H1 (cell line): ENCODE results near the gene PATJ. TPM values are rescaled to one million over a fixed set of nuclear protein-coding genes. Genes with fewer than 3 reads are reported as not detected.

Experiments used
- CTCF ChIA-PET: fragments of 300-600 bp; sonication (Branson Sonifier 250); formaldehyde crosslinking; loops from one replicate; lab custom pipeline; 2021; ENCODE audit not compliant: partially characterized antibody; lab: Charles Lee
- POLR2A ChIA-PET: fragments of 300-600 bp; sonication (Branson Sonifier 250); formaldehyde crosslinking; loops from one replicate; lab custom pipeline; 2021; ENCODE audit warnings: inconsistent platforms; ENCODE audit not compliant: partially characterized antibody; lab: Charles Lee
- DNase-seq, 2 experiments: peaks; one replicate each; pipeline versions ENCODE4 v3.0.0 to v3.0.0-alpha.2; 2010 to 2022; ENCODE audit warnings: low spot score in 2 of 2, low read depth in 1 of 2, mixed read lengths in 1 of 2
- FAIRE-seq: peaks from 2 replicates; lab custom pipeline; 2011; peaks lifted over from hg19 to GRCh38; lab: Jason Lieb, UNC
- H2AFZ ChIP-seq: 2 replicates; pipeline ENCODE4 v1.8.1; 2012; ENCODE audit warnings: low read length, inconsistent platforms
- H2AK5ac ChIP-seq: 2 replicates; pipeline ENCODE4 v1.6.1; 2013; ENCODE audit warnings: low read depth, low read length
- H2BK120ac ChIP-seq: replicated peaks from 2 replicates; pipeline ENCODE3; 2013; ENCODE audit warnings: low read depth, low read length, inconsistent platforms
- H2BK12ac ChIP-seq: 2 replicates; pipeline ENCODE4 v1.6.1; 2013; ENCODE audit warnings: low read depth, low read length
- H2BK15ac ChIP-seq: 2 replicates; pipeline ENCODE4 v1.6.1; 2013; ENCODE audit warnings: low read length
- H2BK20ac ChIP-seq: 2 replicates; pipeline ENCODE4 v1.6.1; 2013; ENCODE audit warnings: low read length
- H2BK5ac ChIP-seq: 2 replicates; pipeline ENCODE4 v1.6.1; 2013; ENCODE audit warnings: low read depth, low read length
- H3K14ac ChIP-seq: 2 replicates; pipeline ENCODE4 v1.6.1; 2013; ENCODE audit warnings: inconsistent platforms; ENCODE audit not compliant: insufficient read length
- H3K18ac ChIP-seq: 2 replicates; pipeline ENCODE4 v1.6.1; 2013; ENCODE audit warnings: low read length; ENCODE audit errors: extremely low read depth
- H3K23ac ChIP-seq: 2 replicates; pipeline ENCODE4 v1.6.1; 2013; ENCODE audit warnings: inconsistent platforms; ENCODE audit not compliant: insufficient read length
- H3K23me2 ChIP-seq: 2 replicates; pipeline ENCODE4 v1.6.1; 2013; ENCODE audit warnings: low read depth, low read length
- H3K27ac ChIP-seq: 2 replicates; pipeline ENCODE4 v1.6.1; 2011; ENCODE audit warnings: low read depth, low read length, inconsistent platforms
- H3K27me3 ChIP-seq, 4 experiments: replicated peaks in 1 of 4; 1 replicate in 1 of 4; 2 replicates in 3 of 4; pipeline versions ENCODE4 v1.6.1 to v1.8.1; 2011 to 2013; ENCODE audit warnings: low read length in 3 of 4, mild to moderate bottlenecking in 3 of 4, inconsistent platforms in 2 of 4, mixed read lengths in 2 of 4, moderate library complexity in 1 of 4; ENCODE audit not compliant: control insufficient read depth in 3 of 4, insufficient read depth in 3 of 4; ENCODE audit errors: extremely low read depth in 1 of 4
- H3K36me3 ChIP-seq, 4 experiments: 2 replicates each; pipeline versions ENCODE4 v1.6.1 to v1.8.1; 2011 to 2013; ENCODE audit warnings: mild to moderate bottlenecking in 4 of 4, low read length in 3 of 4, moderate library complexity in 2 of 4, control low read depth in 1 of 4, inconsistent platforms in 1 of 4; ENCODE audit not compliant: insufficient read depth in 4 of 4, control insufficient read depth in 2 of 4
- H3K4ac ChIP-seq: replicated peaks from 2 replicates; pipeline ENCODE3; 2013; ENCODE audit warnings: low read length, low read depth, mixed read lengths, inconsistent platforms; ENCODE audit not compliant: insufficient read length
- H3K4me1 ChIP-seq, 4 experiments: replicated peaks in 1 of 4; 1 replicate in 1 of 4; 2 replicates in 3 of 4; pipeline versions ENCODE4 v1.6.1 to v1.8.1; 2011 to 2013; ENCODE audit warnings: low read length in 3 of 4, inconsistent platforms in 2 of 4, mixed read lengths in 1 of 4; ENCODE audit not compliant: insufficient read depth in 4 of 4, control insufficient read depth in 3 of 4
- H3K4me2 ChIP-seq, 2 experiments: 2 replicates each; pipeline versions ENCODE4 v1.6.1 to v1.8.1; 2011 to 2013; ENCODE audit warnings: low read depth in 2 of 2, low read length in 2 of 2, control low read depth in 1 of 2, inconsistent platforms in 1 of 2, mild to moderate bottlenecking in 1 of 2; ENCODE audit not compliant: insufficient read depth in 1 of 2
- H3K4me3 ChIP-seq, 4 experiments: fragments of 200-600, 300-600 bp in 1 of 4; sonication (generic), shearing (Covaris generic), sonication (Bioruptor Twin) in 1 of 4; 2 replicates each; pipeline versions ENCODE4 v1.5.1 to v1.8.1; 2011 to 2016; ENCODE audit warnings: low read length in 4 of 4, low read depth in 3 of 4, control low read depth in 2 of 4, inconsistent platforms in 2 of 4, mild to moderate bottlenecking in 2 of 4, mixed read lengths in 1 of 4, moderate library complexity in 1 of 4; ENCODE audit not compliant: insufficient read depth in 2 of 4; ENCODE audit errors: extremely low read depth in 1 of 4
- H3K56ac ChIP-seq: replicated peaks from 2 replicates; pipeline ENCODE3; 2013; ENCODE audit warnings: low read depth, mild to moderate bottlenecking, mixed read lengths, low read length, inconsistent platforms; ENCODE audit not compliant: insufficient read length
- H3K79me1 ChIP-seq: 2 replicates; pipeline ENCODE4 v1.6.1; 2013; ENCODE audit warnings: low read depth, low read length, control low read depth
- H3K79me2 ChIP-seq, 2 experiments: 2 replicates each; pipeline versions ENCODE4 v1.6.1 to v1.8.1; 2012 to 2013; ENCODE audit warnings: low read length in 2 of 2, mild to moderate bottlenecking in 2 of 2, inconsistent platforms in 1 of 2; ENCODE audit not compliant: insufficient read depth in 2 of 2, control insufficient read depth in 1 of 2
- H3K9ac ChIP-seq, 4 experiments: replicated peaks in 1 of 4; 1 replicate in 1 of 4; 2 replicates in 3 of 4; pipeline versions ENCODE4 v1.6.1 to v1.8.1; 2011 to 2013; ENCODE audit warnings: low read depth in 3 of 4, low read length in 3 of 4, control low read depth in 2 of 4, mild to moderate bottlenecking in 2 of 4, moderate library complexity in 2 of 4, inconsistent platforms in 1 of 4; ENCODE audit errors: extremely low read depth in 1 of 4
- H3K9me3 ChIP-seq, 2 experiments: 2 replicates each; pipeline versions ENCODE4 v1.6.1 to v1.8.1; 2012 to 2013; ENCODE audit warnings: mild to moderate bottlenecking in 2 of 2, moderate library complexity in 2 of 2, control low read depth in 1 of 2, inconsistent platforms in 1 of 2, low read depth in 1 of 2, low read length in 1 of 2, mixed read lengths in 1 of 2; ENCODE audit not compliant: insufficient read depth in 2 of 2
- H4K20me1 ChIP-seq, 2 experiments: replicated peaks in 1 of 2; 2 replicates each; pipeline versions ENCODE3 to v1.8.1; 2011 to 2013; ENCODE audit warnings: inconsistent platforms in 2 of 2, low read length in 2 of 2, mild to moderate bottlenecking in 1 of 2; ENCODE audit not compliant: insufficient read depth in 2 of 2, control insufficient read depth in 1 of 2
- H4K5ac ChIP-seq: 2 replicates; pipeline ENCODE4 v1.6.1; 2013; ENCODE audit warnings: low read length, low read depth, mixed read lengths, inconsistent platforms; ENCODE audit not compliant: insufficient read length
- H4K8ac ChIP-seq: 2 replicates; pipeline ENCODE4 v1.8.0; 2013; ENCODE audit warnings: mild to moderate bottlenecking, moderate library complexity, low read length, inconsistent platforms; ENCODE audit not compliant: insufficient read depth; ENCODE audit errors: extremely low read depth
- H4K91ac ChIP-seq: replicated peaks from 2 replicates; pipeline ENCODE3; 2013; ENCODE audit warnings: low read length, mixed read lengths, inconsistent platforms; ENCODE audit not compliant: insufficient read length
- CREB1 ChIP-seq: IDR thresholded peaks from 2 replicates; pipeline ENCODE4 v1.6.1; 2012; ENCODE audit warnings: inconsistent platforms
- CTBP2 ChIP-seq: IDR thresholded peaks from 2 replicates; pipeline ENCODE4 v1.7.0; 2011; ENCODE audit warnings: borderline replicate concordance, mild to moderate bottlenecking, moderate library complexity, mixed read lengths, low read length; ENCODE audit not compliant: insufficient read depth, insufficient read length
- CTCF ChIP-seq, 3 experiments: IDR thresholded peaks; 1 replicate in 2 of 3; 2 replicates in 1 of 3; pipeline versions ENCODE4 v1.5.1 to v1.6.1; 2011; ENCODE audit warnings: low read length in 3 of 3, mild to moderate bottlenecking in 3 of 3, inconsistent platforms in 2 of 3, low read depth in 1 of 3, moderate library complexity in 1 of 3; ENCODE audit not compliant: insufficient read depth in 1 of 3; ENCODE audit errors: control extremely low read depth in 1 of 3
- EGR1 ChIP-seq: IDR thresholded peaks from 2 replicates; pipeline ENCODE4 v1.6.1; 2011; ENCODE audit warnings: low read depth, low read length, borderline replicate concordance
- JUND ChIP-seq: IDR thresholded peaks from 2 replicates; pipeline ENCODE4 v1.6.1; 2011; ENCODE audit warnings: mild to moderate bottlenecking, improper control_type of control experiment, low read length
- KDM1A ChIP-seq: fragments of 200-600, 300-600 bp; sonication (generic); IDR thresholded peaks from 2 replicates; pipeline ENCODE4 v1.7.1; 2016; ENCODE audit warnings: mild to moderate bottlenecking, low read length, borderline replicate concordance
- MAFK ChIP-seq: IDR thresholded peaks from 2 replicates; pipeline ENCODE4 v1.6.1; 2012; ENCODE audit warnings: low read depth, mild to moderate bottlenecking, improper control_type of control experiment, low read length
- MAX ChIP-seq: IDR thresholded peaks from 2 replicates; pipeline ENCODE4 v1.6.1; 2012; ENCODE audit warnings: inconsistent platforms
- POLR2A ChIP-seq, 2 experiments: IDR thresholded peaks; 1 replicate in 1 of 2; 2 replicates in 1 of 2; pipeline ENCODE4 v1.6.1; 2011; ENCODE audit warnings: low read depth in 2 of 2, low read length in 2 of 2, mild to moderate bottlenecking in 2 of 2; ENCODE audit errors: control extremely low read depth in 1 of 2
- RXRA ChIP-seq: IDR thresholded peaks from 2 replicates; pipeline ENCODE4 v1.6.1; 2011; ENCODE audit warnings: low read depth, mild to moderate bottlenecking, low read length, moderate library complexity; ENCODE audit not compliant: insufficient read depth
- SIRT6 ChIP-seq: IDR thresholded peaks from one replicate; pipeline ENCODE4 v1.7.1; 2012; ENCODE audit warnings: low read length, inconsistent platforms
- SP1 ChIP-seq: IDR thresholded peaks from 2 replicates; pipeline ENCODE4 v1.6.1; 2011; ENCODE audit warnings: low read depth, low read length
- TEAD4 ChIP-seq: IDR thresholded peaks from 2 replicates; pipeline ENCODE4 v1.6.1; 2012; ENCODE audit warnings: low read depth, low read length, inconsistent platforms, mixed read lengths
- ZNF274 ChIP-seq: IDR thresholded peaks from 2 replicates; pipeline ENCODE4 v1.7.0; 2012; ENCODE audit warnings: low read length, borderline replicate concordance; ENCODE audit errors: extremely low read depth
- polyA plus RNA-seq, 7 experiments: library from polyadenylated mRNA; depleted of rRNA in 3 of 7; stranded (reverse) in 5 of 7; unstranded in 2 of 7; fragments of >200 nt in 5 of 7; fragments of 200-250 nt in 2 of 7; gene quantifications; 1 replicate in 5 of 7; 2 replicates in 1 of 7; 4 replicates in 1 of 7; pipeline versions ENCODE4 v1.2.1 to v1.2.3, GENCODE V29; 2011 to 2013; ENCODE audit warnings: missing spikeins in 2 of 7, mixed read lengths in 2 of 7
- total RNA-seq: library from RNA; stranded (reverse); fragmentation: NEBNext Ultra II Directional; extraction: Animal tissue kit (Norgen Biotek cat#: 25700); gene quantifications from 2 replicates; pipeline ENCODE4 v1.2.1, GENCODE V29; 2021

PATJ gene
- total and polyA plus RNA-seq, 2 of the 8 experiments (the other 6 are each of a cell fraction or from before 2014, with no cell fraction given) = 8.2 to 55.6 TPM

GRCh38 chr1:62088439-62088838 is 346.2 kb downstream of the PATJ start:
- Histone ChIP-seq H3K14ac (no peak overlapping the region), H3K23ac (no peak overlapping the region), H4K8ac (no peak overlapping the region), H3K4me2 (no peak overlapping the region), H3K18ac (no peak overlapping the region), H2BK120ac (no peak overlapping the region), H4K20me1 (no peaks in the 10 kb centered on the region), H3K36me3 (peaks cover 0 to 2% (median 0%) of the 10 kb centered on the region in 4 experiments; a peak in 1 of 8 replicates), H3K9me3 (no peaks in the 10 kb centered on the region), H3K23me2 (no peaks in the 10 kb centered on the region), H2BK15ac (no peak overlapping the region), H3K4me1 (no peaks in the 10 kb centered on the region), H4K5ac (no peak overlapping the region), H3K4me3 (no peak overlapping the region), H3K56ac (no peak overlapping the region), H3K27me3 (no peaks in the 10 kb centered on the region), H2AK5ac (no peak overlapping the region), H3K79me2 (no peaks in the 10 kb centered on the region), H2BK12ac (no peak overlapping the region), H3K4ac (no peak overlapping the region), H3K79me1 (no peaks in the 10 kb centered on the region), H3K27ac (no peak overlapping the region), H2BK5ac (no peak overlapping the region), H2BK20ac (no peak overlapping the region), H4K91ac (no peak overlapping the region), H3K9ac (no peak overlapping the region), H2AFZ (no peak overlapping the region)
- ChIA-PET CTCF (interaction anchor here (3.3 kb wide), 1 partner anchor 55 kb away, joined by 12 read pairs; no protein-coding TSS in a partner anchor), POLR2A (no interaction called here)
- DNase-seq (no peak), FAIRE-seq (no peak)
- TF ChIP-seq SIRT6 = no peak
- TF ChIP-seq POLR2A (IDR thresholded peaks at IDR 0.05; ENCODE audit: control extremely low read depth in 1 of 2, low read depth in 2 of 2, low read length in 2 of 2) = no peak
- TF ChIP-seq CTBP2 = no peak
- TF ChIP-seq CTCF (IDR thresholded peaks at IDR 0.05; ENCODE audit: control extremely low read depth in 1 of 3, insufficient read depth in 1 of 3, low read depth in 1 of 3, low read length in 3 of 3) = no peak
- TF ChIP-seq SP1 = no peak
- TF ChIP-seq KDM1A = no peak
- TF ChIP-seq TEAD4 = no peak
- TF ChIP-seq EGR1 = no peak
- no peak for TF ChIP-seq MAFK
- no peak for TF ChIP-seq MAX
- no peak for TF ChIP-seq CREB1
- no peak for TF ChIP-seq JUND
- no peak for TF ChIP-seq ZNF274
- TF ChIP-seq RXRA = no peak
